Stimulated activated CD4-positive, alpha-beta T cell treated with anti-CD3 and anti-CD28 coated beads, Interleukin-1b, Interleukin-23, amount 100 ng/mL, for 4 hours (primary cell): ENCODE results near the gene DKK3.

Source experiments
- DNase-seq, 2 donors: peaks; one replicate each; pipeline ENCODE4 v3.0.0-alpha.2; 2020; ENCODE audit warnings: low read depth in 2 of 2

DKK3 gene

GRCh38 chr11:11967669-11968510 lies 40.5 kb downstream of the DKK3 start:
- no peak for DNase-seq

GRCh38 chr11:11966826-11967668 lies 41.4 kb downstream of the DKK3 start:
- peak; percentile 37 to 56 for DNase-seq

- DNase-seq = no peak
Measured at GRCh38 chr11:11966354-11966741, 42.1 kb downstream of the DKK3 start.

GRCh38 chr11:11965656-11966353 lies 42.6 kb downstream of the DKK3 start:
- no peak for DNase-seq

- DNase-seq = no peak
Measured at GRCh38 chr11:11965192-11965591, 43.2 kb downstream of the DKK3 start.

GRCh38 chr11:11964774-11965150 lies 43.7 kb downstream of the DKK3 start:
- no peak for DNase-seq

- no peak for DNase-seq
Measured at GRCh38 chr11:11963842-11964773, 44.3 kb downstream of the DKK3 start.

GRCh38 chr11:11963067-11963466 lies 45.4 kb downstream of the DKK3 start:
- no peak for DNase-seq

- no peak for DNase-seq
Measured at GRCh38 chr11:11961399-11962028, 46.9 kb downstream of the DKK3 start.

GRCh38 chr11:11960687-11961086 lies 47.7 kb downstream of the DKK3 start:
- DNase-seq = no peak

GRCh38 chr11:11959601-11960000 lies 48.8 kb downstream of the DKK3 start:
- DNase-seq = no peak

- no peak for DNase-seq
Measured at GRCh38 chr11:11958403-11959231, 49.8 kb downstream of the DKK3 start.

GRCh38 chr11:11956006-11956405 lies 52.4 kb downstream of the DKK3 start:
- no peak for DNase-seq

GRCh38 chr11:11952036-11952435 lies 56.4 kb downstream of the DKK3 start:
- DNase-seq = no peak

- DNase-seq = no peak
Measured at GRCh38 chr11:11949482-11949881, 58.9 kb downstream of the DKK3 start.

- DNase-seq = no peak
Measured at GRCh38 chr11:11948242-11948947, 60.0 kb downstream of the DKK3 start.

GRCh38 chr11:11947825-11948224 lies 60.6 kb downstream of the DKK3 start:
- no peak for DNase-seq

- DNase-seq = no peak
Measured at GRCh38 chr11:11946878-11947277, 61.5 kb downstream of the DKK3 start.

GRCh38 chr11:11946180-11946579 lies 62.2 kb downstream of the DKK3 start:
- no peak for DNase-seq
